ENCODE measurements around the gene CBX7.
"Not testable (repeated sequence)": the region's sequence is repeated elsewhere in the genome, so short reads cannot be mapped to it uniquely, and the experiment has no call there.

Gene CBX7

GRCh38 chr22:39173787-39174497, 21.5 kb upstream of the CBX7 start:
- peak; percentile 48 for DNase-seq

- DNase-seq, result no peak
These were observed 20.7 kb upstream of the CBX7 start for GRCh38 chr22:39173050-39173706.

GRCh38 chr22:39172265-39173049, 20.0 kb upstream of the CBX7 start:
- not testable (repeated sequence) for DNase-seq

GRCh38 chr22:39171623-39172264, 19.3 kb upstream of the CBX7 start:
- DNase-seq, result no peak

GRCh38 chr22:39170825-39171622, 18.5 kb upstream of the CBX7 start:
- peak; percentile 75 for DNase-seq

GRCh38 chr22:39169797-39170466, 17.5 kb upstream of the CBX7 start:
- no peak for DNase-seq

GRCh38 chr22:39166547-39166946, 14.1 kb upstream of the CBX7 start:
- no peak for DNase-seq

GRCh38 chr22:39156093-39156492, 3.6 kb upstream of the CBX7 start:
- DNase-seq, result not testable (repeated sequence)

- DNase-seq, result no peak
These were observed 2.9 kb upstream of the CBX7 start for GRCh38 chr22:39155421-39155820.

- DNase-seq, result no peak
These were observed 789 bp upstream of the CBX7 start for GRCh38 chr22:39153220-39153717.

- DNase-seq, result no peak
These were observed 413 bp downstream of the CBX7 start for GRCh38 chr22:39152024-39152510.

- DNase-seq, result no peak
These were observed 1.0 kb downstream of the CBX7 start for GRCh38 chr22:39151329-39151975.

GRCh38 chr22:39150848-39151215, 1.6 kb downstream of the CBX7 start:
- DNase-seq, result no peak

- DNase-seq, result no peak
These were observed 2.3 kb downstream of the CBX7 start for GRCh38 chr22:39149915-39150847.

- peak; percentile 55 for DNase-seq
These were observed 3.5 kb downstream of the CBX7 start for GRCh38 chr22:39148727-39149535.

GRCh38 chr22:39148026-39148726, 4.3 kb downstream of the CBX7 start:
- DNase-seq, result no peak

- no peak for DNase-seq
These were observed 5.0 kb downstream of the CBX7 start for GRCh38 chr22:39147335-39148025.
